ENCODE measurements around the gene FITM1.

The FITM1 gene

GRCh38 chr14:24141097-24141880 is 10.8 kb downstream of the FITM1 start, which contains the start of gene EMC9:
TSS of gene EMC9 (minus strand) at chr14:24141591. CDS start at chr14:24141304, 287 bp downstream.
- DNase-seq: peak; percentile 99

- DNase-seq: no peak
These were observed 13.1 kb downstream of the FITM1 start for GRCh38 chr14:24143511-24143910.

- no peak for DNase-seq
These were observed 14.0 kb downstream of the FITM1 start for GRCh38 chr14:24144451-24144850.

GRCh38 chr14:24145219-24145618 is 14.8 kb downstream of the FITM1 start:
- DNase-seq: no peak

GRCh38 chr14:24145690-24146452 is 15.4 kb downstream of the FITM1 start:
- DNase-seq: peak; percentile 74

GRCh38 chr14:24146453-24146977 is 16.1 kb downstream of the FITM1 start, which contains the start of gene PSME2:
TSS of gene PSME2 (minus strand) at chr14:24146610. CDS start at chr14:24146581, 29 bp downstream.
- peak; percentile 95 for DNase-seq

- DNase-seq: peak; percentile 97
These were observed 16.7 kb downstream of the FITM1 start, which contains the start of gene RNF31 for GRCh38 chr14:24146978-24147760. TSS of gene RNF31 (plus strand) at chr14:24147498. CDS start at chr14:24147699, 201 bp downstream.

GRCh38 chr14:24147761-24148428 is 17.4 kb downstream of the FITM1 start:
- no peak for DNase-seq

GRCh38 chr14:24149302-24149969 is 19.0 kb downstream of the FITM1 start:
- DNase-seq: no peak

GRCh38 chr14:24150061-24150460 is 19.6 kb downstream of the FITM1 start:
- DNase-seq: no peak

- no peak for DNase-seq
These were observed 20.1 kb downstream of the FITM1 start for GRCh38 chr14:24150567-24150966.

GRCh38 chr14:24150993-24151392 is 20.5 kb downstream of the FITM1 start:
- DNase-seq: no peak

GRCh38 chr14:24151404-24152080 is 21.1 kb downstream of the FITM1 start:
- no peak for DNase-seq

GRCh38 chr14:24155100-24155499 is 24.6 kb downstream of the FITM1 start:
- no peak for DNase-seq

GRCh38 chr14:24156840-24157239 is 26.4 kb downstream of the FITM1 start:
- DNase-seq: no peak

GRCh38 chr14:24157331-24157730 is 26.9 kb downstream of the FITM1 start:
- no peak for DNase-seq

- DNase-seq: no peak
These were observed 29.5 kb downstream of the FITM1 start for GRCh38 chr14:24159777-24160498.

GRCh38 chr14:24160499-24160849 is 30.0 kb downstream of the FITM1 start:
- no peak for DNase-seq

GRCh38 chr14:24160850-24161804 is 30.7 kb downstream of the FITM1 start, which contains the start of gene IRF9:
TSS of gene IRF9 (plus strand) at chr14:24161265. CDS start at chr14:24162145, 880 bp downstream.
- DNase-seq: peak; percentile 96

All from retina (tissue), 1 donor.